K562 (cell line): ENCODE measurements around the gene GRIN1. TPM values are rescaled to one million over a fixed set of nuclear protein-coding genes. Genes with fewer than 3 reads are reported as not detected.
A peak's percentile ranks its signal among the peaks of the same experiment; 100 is the strongest.

Experiments used
- ATAC-seq: fragments of 200-7000 bp; cut with Tn5 transposase; 3 replicates; pipeline ENCODE4 v1.9.1; 2020; ENCODE audit warnings: moderate library complexity
- BruUV-seq: library from RNA; stranded (reverse); fragments of 400-500 nt; replicated peaks from 2 replicates; lab custom pipeline; 2021; lab: Mats Ljungman, UMichigan
- CTCF ChIA-PET: fragments of 300-600 bp; formaldehyde crosslinking; extraction: SDS; loops from one replicate; lab custom pipeline; 2021; ENCODE audit warnings: low intra/inter-chr PET ratio; lab: Yijun Ruan, JAX
- POLR2A ChIA-PET: fragments of 300-600, 350-650 bp; sonication (Branson Sonifier 250); formaldehyde crosslinking; extraction: SDS; loops from one replicate; lab custom pipeline; 2021; ENCODE audit warnings: antibody characterized with exemption, inconsistent platforms; lab: Yijun Ruan, JAX
- DNase-seq, 4 experiments: peaks; one replicate each; pipeline versions ENCODE4 v3.0.0 to v3.0.0-alpha.2; 2011 to 2018; ENCODE audit warnings: low spot score in 3 of 4, mixed read lengths in 3 of 4; ENCODE audit errors: extremely low read depth in 1 of 4
- FAIRE-seq: peaks from 2 replicates; lab custom pipeline; 2011; peaks lifted over from hg19 to GRCh38; lab: Jason Lieb, UNC
- H2AFZ ChIP-seq: 2 replicates; pipeline ENCODE4 v1.6.0; 2011; ENCODE audit warnings: low read depth, low read length, control low read depth, inconsistent platforms
- H3K27ac ChIP-seq: fragments of 200-600 bp; 3 replicates; pipeline ENCODE4 v1.8.0; 2011; ENCODE audit warnings: low read depth, mild to moderate bottlenecking, control low read depth, inconsistent platforms, low read length, moderate library complexity, mixed read lengths; ENCODE audit errors: extremely low read depth
- H3K27me3 ChIP-seq, 2 experiments: fragments of 300-600 bp in 1 of 2; 2 replicates in 1 of 2; 3 replicates in 1 of 2; pipeline versions ENCODE4 v1.6.0 to v1.8.0; 2011; ENCODE audit warnings: inconsistent platforms in 2 of 2, low read length in 2 of 2, mild to moderate bottlenecking in 1 of 2, mixed read lengths in 1 of 2, moderate library complexity in 1 of 2; ENCODE audit not compliant: control insufficient read depth in 2 of 2, insufficient read depth in 2 of 2
- H3K36me3 ChIP-seq: fragments of 300-600 bp; 3 replicates; pipeline ENCODE4 v1.8.0; 2011; ENCODE audit warnings: mild to moderate bottlenecking, low read length, inconsistent platforms; ENCODE audit not compliant: control insufficient read depth, insufficient read depth
- H3K4me1 ChIP-seq, 2 experiments: fragments of 200-600 bp in 1 of 2; replicated peaks in 1 of 2; 2 replicates in 1 of 2; 3 replicates in 1 of 2; pipeline versions ENCODE4 v1.5.1 to v1.8.0; 2011; ENCODE audit warnings: inconsistent platforms in 2 of 2, low read length in 2 of 2, mild to moderate bottlenecking in 1 of 2, mixed read lengths in 1 of 2, moderate library complexity in 1 of 2; ENCODE audit not compliant: control insufficient read depth in 2 of 2, insufficient read depth in 2 of 2
- H3K4me2 ChIP-seq: 2 replicates; pipeline ENCODE4 v1.6.1; 2011; ENCODE audit warnings: low read length, control low read depth, inconsistent platforms, mixed read lengths; ENCODE audit not compliant: insufficient read depth
- H3K4me3 ChIP-seq: fragments of 200-600 bp; sonication (generic), shearing (Covaris generic); 2 replicates; pipeline ENCODE4 v1.5.1; 2016; ENCODE audit warnings: control low read depth, inconsistent platforms
- H3K79me2 ChIP-seq: fragments of 200-600 bp; 3 replicates; pipeline ENCODE4 v1.8.0; 2011; ENCODE audit warnings: low read length, inconsistent platforms; ENCODE audit not compliant: control insufficient read depth, insufficient read depth
- H3K9ac ChIP-seq, 2 experiments: 2 replicates each; pipeline versions ENCODE4 v1.6.0 to v1.6.1; 2011; ENCODE audit warnings: low read depth in 2 of 2, low read length in 2 of 2, control low read depth in 1 of 2, inconsistent platforms in 1 of 2, mild to moderate bottlenecking in 1 of 2, mixed read lengths in 1 of 2; ENCODE audit not compliant: insufficient read depth in 1 of 2
- H3K9me1 ChIP-seq: one replicate; pipeline ENCODE4 v1.6.0; 2011; ENCODE audit warnings: inconsistent platforms, mild to moderate bottlenecking, low read length, moderate library complexity; ENCODE audit not compliant: control insufficient read depth, insufficient read depth
- H3K9me3 ChIP-seq: replicated peaks from 2 replicates; pipeline ENCODE4 v1.5.1; 2011; ENCODE audit warnings: low read depth, low read length, inconsistent platforms; ENCODE audit not compliant: control insufficient read depth, insufficient read depth
- H4K20me1 ChIP-seq: replicated peaks from 2 replicates; pipeline ENCODE4 v1.6.1; 2011; ENCODE audit warnings: low read length, inconsistent platforms, mixed read lengths; ENCODE audit not compliant: control insufficient read depth, insufficient read depth
- BCL6 ChIP-seq: fragments of 250-450 bp; sonication (Bioruptor Pico); IDR thresholded peaks from 2 replicates; pipeline ENCODE4 v1.4.0; 2020
- ELF1 ChIP-seq: fragments of 200-800 bp; sonication (Bioruptor generic); IDR thresholded peaks from 2 replicates; pipeline ENCODE4 v1.6.1; 2016; ENCODE audit warnings: missing genetic modification characterization, missing compliant biosample characterization
- ETV1 ChIP-seq: fragments of 450-650 bp; conservative IDR thresholded peaks from 2 replicates; pipeline ENCODE4 v1.6.1; 2016; ENCODE audit warnings: missing genetic modification characterization, control low read depth, low read depth, missing compliant biosample characterization
- NFATC3 ChIP-seq: fragments of 450-650 bp; IDR thresholded peaks from 2 replicates; pipeline ENCODE4 v1.6.1; 2017; ENCODE audit warnings: mild to moderate bottlenecking
- RBFOX2 ChIP-seq: fragments of 200-400 bp; formaldehyde crosslinking; IDR thresholded peaks from 2 replicates; pipeline ENCODE4 v1.6.1; 2017; ENCODE audit warnings: low read depth, mild to moderate bottlenecking, low read length, moderate library complexity
- TCFL5 ChIP-seq: fragments of 250-450 bp; sonication (Bioruptor Pico); conservative IDR thresholded peaks from 2 replicates; pipeline ENCODE4 v1.6.1; 2021; ENCODE audit warnings: mild to moderate bottlenecking, moderate library complexity, matching md5 sums
- WGBS: fragments of 100-300 bp; shearing (Covaris generic); methylation state at CpG from one replicate; pipeline ENCODE4 v1.1.6; 2016; ENCODE audit warnings: low coverage, mixed read lengths; ENCODE audit not compliant: insufficient coverage; ENCODE audit errors: missing lambda C conversion rate; 5-methylcytosine and 5-hydroxymethylcytosine counted together
- in situ Hi-C: fragments of 300-500 bp; cut with MboI; formaldehyde crosslinking; loops from 4 replicates; pipeline ENCODE4 v1.15.0; 2018; ENCODE audit warnings: inconsistent platforms, mixed read lengths
- intact Hi-C: fragments of 100-400 bp; cut with micrococcal nuclease; formaldehyde crosslinking; loops from 2 replicates; pipeline ENCODE4 v1.14.2; 2022
- polyA plus RNA-seq, 8 experiments: library from polyadenylated mRNA; depleted of rRNA in 4 of 8; stranded (reverse) in 5 of 8; unstranded in 3 of 8; fragments of >200 nt; fragmentation: Nextera tagmentation in 2 of 8; fragmentation: Illumina TruSeq in 1 of 8; extraction: Ambion mirVana in 2 of 8; extraction: Trizol in 1 of 8; gene quantifications; 2 replicates each; pipeline versions ENCODE4 v1.2.1 to v1.2.3, GENCODE V29; 2011 to 2014; ENCODE audit warnings: inconsistent platforms in 1 of 8, missing spikeins in 1 of 8
- total RNA-seq, 7 experiments: library from RNA; depleted of rRNA in 6 of 7; stranded (reverse); fragments of >200 nt in 6 of 7; fragmentation: Illumina TruSeq in 2 of 7; extraction: Trizol in 2 of 7; gene quantifications; 2 replicates each; pipeline versions ENCODE4 v1.2.1 to v1.2.3, GENCODE V29; 2011 to 2021; ENCODE audit warnings: low replicate concordance in 1 of 7
- TF ChIP-seq, protein P1 (sequence below), 2 experiments: fragments of 450-650 bp; IDR thresholded peaks; 2 replicates each; pipeline ENCODE4 v1.6.1; 2018; ENCODE audit warnings: mild to moderate bottlenecking in 2 of 2, low read depth in 1 of 2; ENCODE audit not compliant: partially characterized antibody in 2 of 2
- TF ChIP-seq, protein P2 (sequence below): fragments of 450-650 bp; IDR thresholded peaks from 2 replicates; pipeline ENCODE4 v1.7.1; 2018; ENCODE audit warnings: mild to moderate bottlenecking, low read depth; ENCODE audit not compliant: partially characterized antibody

GRIN1 gene
- total and polyA plus RNA-seq, 9 of the 15 experiments (the other 6 are each of a cell fraction or from before 2014, with no cell fraction given): 0.03 to 0.35 (median 0.16) TPM; not detected in 6

DNA sequence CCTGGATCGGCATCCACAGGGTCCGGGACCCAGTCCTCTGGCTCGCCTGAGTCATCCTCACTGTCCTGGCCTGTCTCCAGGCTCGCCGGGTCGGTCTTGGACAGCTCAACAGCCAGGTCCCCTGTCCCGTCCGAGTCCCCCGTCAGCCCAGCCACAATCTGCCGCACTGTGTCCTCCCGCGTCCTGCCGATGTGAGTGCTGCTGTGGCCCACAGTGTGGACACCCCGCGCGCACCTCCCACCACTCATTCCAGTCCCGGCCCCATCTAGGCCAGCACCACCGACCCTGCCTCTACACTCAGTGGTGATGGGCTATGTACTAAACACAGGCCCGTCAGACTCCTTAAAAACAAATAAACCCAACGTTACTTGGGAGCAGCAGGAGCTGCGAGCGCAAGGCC, 42.7 kb downstream of the GRIN1 start:
- WGBS: 95% methylated on average over 22 of the region's 22 CpGs
- in situ Hi-C loops (no loop called here), intact Hi-C loops (no loop called here)
- H3K9ac ChIP-seq: peak overlapping the region in 1 of 2 experiments; percentile 13; a peak in 1 of 4 replicates
- no peak overlapping the region for H3K4me3 ChIP-seq
- no peak overlapping the region for H3K4me2 ChIP-seq
- no peaks in the 10 kb centered on the region for H3K9me3 ChIP-seq
- CTCF ChIA-PET: no interaction called here
- H3K27ac ChIP-seq: no peak overlapping the region
- DNase-seq: no peak
- no peaks in the 10 kb centered on the region for H3K9me1 ChIP-seq
- BruUV-seq: no TSS peak
- ATAC-seq: no peak
- no peak for TF ChIP-seq BCL6
- TF ChIP-seq RBFOX2: peak; percentile 42; the same call in 1 of the 2 replicates
- POLR2A ChIA-PET: interaction anchor here (0.7 to 1.2 kb wide), 2 partner anchors 16 to 19 kb away, joined by 3 read pairs; no protein-coding TSS in a partner anchor
- H4K20me1 ChIP-seq: 0 out of 2 replicates have a peak, but pooled peaks cover 4% of the 10 kb centered on the region
- H2AFZ ChIP-seq: no peak overlapping the region
- H3K27me3 ChIP-seq: no peaks in the 10 kb centered on the region
- H3K36me3 ChIP-seq: peaks cover 79% of the 10 kb centered on the region; the same call in 2 of the 3 replicates
- no peak for FAIRE-seq
- H3K4me1 ChIP-seq: peaks cover 7 to 74% of the 10 kb centered on the region in 2 experiments; a peak in 4 of 5 replicates
- H3K79me2 ChIP-seq: peaks cover 7% of the 10 kb centered on the region

DNA sequence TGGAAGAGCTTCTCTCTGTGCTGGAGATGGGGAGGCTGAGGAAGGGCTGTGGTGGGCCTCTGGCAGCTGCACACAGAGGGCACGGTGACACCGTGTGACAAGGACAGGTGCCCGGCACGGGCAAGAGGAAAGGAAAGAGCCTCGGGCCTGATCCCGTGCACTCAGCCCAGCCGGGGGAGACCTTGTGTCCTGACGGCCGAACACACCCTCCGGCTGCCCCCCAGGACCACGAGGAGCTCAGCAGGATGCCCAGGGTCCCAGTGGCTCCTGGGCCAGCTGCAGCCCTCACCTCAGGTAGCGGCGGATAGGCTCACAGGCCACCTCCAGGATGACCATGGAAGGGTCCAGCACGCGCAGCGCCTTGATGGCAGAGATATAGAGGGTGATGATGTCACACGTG, 43.9 kb downstream of the GRIN1 start:
- no peak overlapping the region for H2AFZ ChIP-seq
- ChIA-PET POLR2A (interaction anchor here (1.1 kb wide), 1 partner anchor 16 kb away, joined by 4 read pairs; no protein-coding TSS in a partner anchor), CTCF (no interaction called here)
- peaks cover 8% of the 10 kb centered on the region for H4K20me1 ChIP-seq
- no peak overlapping the region for H3K4me2 ChIP-seq
- H3K4me3 ChIP-seq: no peak overlapping the region
- no peaks in the 10 kb centered on the region for H3K9me3 ChIP-seq
- peaks cover 18% of the 10 kb centered on the region for H3K79me2 ChIP-seq
- WGBS: 90% methylated on average over 13 of the region's 17 CpGs
- peaks cover 79% of the 10 kb centered on the region; the same call in 2 of the 3 replicates for H3K36me3 ChIP-seq
- no peak for ATAC-seq
- no peaks in the 10 kb centered on the region for H3K9me1 ChIP-seq
- no peak for FAIRE-seq
- peaks cover 14 to 80% of the 10 kb centered on the region in 2 experiments for H3K4me1 ChIP-seq
- H3K27ac ChIP-seq: no peak overlapping the region
- BruUV-seq: no TSS peak
- intact Hi-C loops (no loop called here), in situ Hi-C loops (no loop called here)
- no peaks in the 10 kb centered on the region for H3K27me3 ChIP-seq
- DNase-seq: no peak
- peak overlapping the region in 1 of 2 experiments; percentile 35; a peak in 2 of 4 replicates for H3K9ac ChIP-seq
- TF ChIP-seq ELF1 (tag) (no peak), NFATC3 (no peak), TCFL5 (CRISPR knock-in tag) (no peak), RBFOX2 (0 out of 2 replicates have a peak, but pooled peaks have one; percentile 8), ETV1 (tag) (no peak)
- TF ChIP-seq, protein P1, sequence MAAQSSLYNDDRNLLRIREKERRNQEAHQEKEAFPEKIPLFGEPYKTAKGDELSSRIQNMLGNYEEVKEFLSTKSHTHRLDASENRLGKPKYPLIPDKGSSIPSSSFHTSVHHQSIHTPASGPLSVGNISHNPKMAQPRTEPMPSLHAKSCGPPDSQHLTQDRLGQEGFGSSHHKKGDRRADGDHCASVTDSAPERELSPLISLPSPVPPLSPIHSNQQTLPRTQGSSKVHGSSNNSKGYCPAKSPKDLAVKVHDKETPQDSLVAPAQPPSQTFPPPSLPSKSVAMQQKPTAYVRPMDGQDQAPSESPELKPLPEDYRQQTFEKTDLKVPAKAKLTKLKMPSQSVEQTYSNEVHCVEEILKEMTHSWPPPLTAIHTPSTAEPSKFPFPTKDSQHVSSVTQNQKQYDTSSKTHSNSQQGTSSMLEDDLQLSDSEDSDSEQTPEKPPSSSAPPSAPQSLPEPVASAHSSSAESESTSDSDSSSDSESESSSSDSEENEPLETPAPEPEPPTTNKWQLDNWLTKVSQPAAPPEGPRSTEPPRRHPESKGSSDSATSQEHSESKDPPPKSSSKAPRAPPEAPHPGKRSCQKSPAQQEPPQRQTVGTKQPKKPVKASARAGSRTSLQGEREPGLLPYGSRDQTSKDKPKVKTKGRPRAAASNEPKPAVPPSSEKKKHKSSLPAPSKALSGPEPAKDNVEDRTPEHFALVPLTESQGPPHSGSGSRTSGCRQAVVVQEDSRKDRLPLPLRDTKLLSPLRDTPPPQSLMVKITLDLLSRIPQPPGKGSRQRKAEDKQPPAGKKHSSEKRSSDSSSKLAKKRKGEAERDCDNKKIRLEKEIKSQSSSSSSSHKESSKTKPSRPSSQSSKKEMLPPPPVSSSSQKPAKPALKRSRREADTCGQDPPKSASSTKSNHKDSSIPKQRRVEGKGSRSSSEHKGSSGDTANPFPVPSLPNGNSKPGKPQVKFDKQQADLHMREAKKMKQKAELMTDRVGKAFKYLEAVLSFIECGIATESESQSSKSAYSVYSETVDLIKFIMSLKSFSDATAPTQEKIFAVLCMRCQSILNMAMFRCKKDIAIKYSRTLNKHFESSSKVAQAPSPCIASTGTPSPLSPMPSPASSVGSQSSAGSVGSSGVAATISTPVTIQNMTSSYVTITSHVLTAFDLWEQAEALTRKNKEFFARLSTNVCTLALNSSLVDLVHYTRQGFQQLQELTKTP (IDR thresholded peaks at IDR 0.05; ENCODE audit: low read depth in 1 of 2, partially characterized antibody in 2 of 2): no peak
- TF ChIP-seq, protein P2, sequence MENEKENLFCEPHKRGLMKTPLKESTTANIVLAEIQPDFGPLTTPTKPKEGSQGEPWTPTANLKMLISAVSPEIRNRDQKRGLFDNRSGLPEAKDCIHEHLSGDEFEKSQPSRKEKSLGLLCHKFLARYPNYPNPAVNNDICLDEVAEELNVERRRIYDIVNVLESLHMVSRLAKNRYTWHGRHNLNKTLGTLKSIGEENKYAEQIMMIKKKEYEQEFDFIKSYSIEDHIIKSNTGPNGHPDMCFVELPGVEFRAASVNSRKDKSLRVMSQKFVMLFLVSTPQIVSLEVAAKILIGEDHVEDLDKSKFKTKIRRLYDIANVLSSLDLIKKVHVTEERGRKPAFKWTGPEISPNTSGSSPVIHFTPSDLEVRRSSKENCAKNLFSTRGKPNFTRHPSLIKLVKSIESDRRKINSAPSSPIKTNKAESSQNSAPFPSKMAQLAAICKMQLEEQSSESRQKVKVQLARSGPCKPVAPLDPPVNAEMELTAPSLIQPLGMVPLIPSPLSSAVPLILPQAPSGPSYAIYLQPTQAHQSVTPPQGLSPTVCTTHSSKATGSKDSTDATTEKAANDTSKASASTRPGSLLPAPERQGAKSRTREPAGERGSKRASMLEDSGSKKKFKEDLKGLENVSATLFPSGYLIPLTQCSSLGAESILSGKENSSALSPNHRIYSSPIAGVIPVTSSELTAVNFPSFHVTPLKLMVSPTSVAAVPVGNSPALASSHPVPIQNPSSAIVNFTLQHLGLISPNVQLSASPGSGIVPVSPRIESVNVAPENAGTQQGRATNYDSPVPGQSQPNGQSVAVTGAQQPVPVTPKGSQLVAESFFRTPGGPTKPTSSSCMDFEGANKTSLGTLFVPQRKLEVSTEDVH: no peak
